ENCODE measurements around the gene GIPR.

DNA sequence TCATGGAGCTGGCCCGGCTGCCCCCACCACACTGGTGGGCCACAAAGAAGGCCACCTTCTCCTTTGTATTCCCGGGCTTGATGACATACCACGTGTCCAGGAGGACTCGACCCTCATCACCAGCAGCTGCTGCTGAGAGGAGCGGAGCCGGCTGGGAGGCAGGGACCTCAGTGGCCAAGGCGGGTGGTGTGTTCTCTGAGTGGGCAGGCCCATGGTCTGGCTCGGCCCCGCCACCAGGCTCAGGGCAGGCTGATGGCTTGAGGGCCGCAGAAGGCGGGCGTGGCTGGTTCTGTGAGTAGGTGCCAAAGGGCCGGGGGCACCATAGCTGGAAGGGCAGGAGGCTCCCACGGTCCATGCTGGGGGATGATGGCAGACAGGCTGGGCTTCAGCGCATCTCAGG lies 45.1 kb downstream of the GIPR start:
- TF ChIP-seq USF1 (IDR thresholded peaks at IDR 0.05) (no peak), EP300 (IDR thresholded peaks at IDR 0.05; ENCODE audit: borderline replicate concordance) (no peak), YY1 (IDR thresholded peaks at IDR 0.05; ENCODE audit: low read depth) (no peak), REST (IDR thresholded peaks at IDR 0.05; ENCODE audit: low read depth) (no peak), TAF1 (IDR thresholded peaks at IDR 0.05; ENCODE audit: low read depth) (no peak), CEBPB (IDR thresholded peaks at IDR 0.05) (no peak), CREB1 (IDR thresholded peaks at IDR 0.05; ENCODE audit: low read depth) (no peak), ZBTB7A (IDR thresholded peaks at IDR 0.05; ENCODE audit: low read depth) (no peak), TCF12 (IDR thresholded peaks at IDR 0.05; ENCODE audit: low read depth) (no peak), RAD21 (IDR thresholded peaks at IDR 0.05; ENCODE audit: low read depth) (no peak), FOXM1 (IDR thresholded peaks at IDR 0.05; ENCODE audit: borderline replicate concordance, low read depth) (no peak), NFIC (IDR thresholded peaks at IDR 0.05) (no peak), TEAD4 (IDR thresholded peaks at IDR 0.05) (no peak)
- TF ChIP-seq, protein P1, sequence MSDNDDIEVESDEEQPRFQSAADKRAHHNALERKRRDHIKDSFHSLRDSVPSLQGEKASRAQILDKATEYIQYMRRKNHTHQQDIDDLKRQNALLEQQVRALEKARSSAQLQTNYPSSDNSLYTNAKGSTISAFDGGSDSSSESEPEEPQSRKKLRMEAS (IDR thresholded peaks at IDR 0.05): no peak

All from Ishikawa (cell line).